DMS 273 treated with DMSO at 0.1 percent for 48 hours (cell line): ENCODE results near the gene RBM19.

ENCODE experiments used
- DNase-seq: peaks from one replicate; lab custom pipeline; 2025; lab: John Stamatoyannopoulos, UW

RBM19 gene

GRCh38 chr12:113988064-113988451 is 21.9 kb upstream of the RBM19 start:
- no peak for DNase-seq

- DNase-seq, result no peak
Measured at GRCh38 chr12:113987261-113988063, 21.3 kb upstream of the RBM19 start.

- no peak for DNase-seq
Measured at GRCh38 chr12:113984464-113984863, 18.3 kb upstream of the RBM19 start.

DNA sequence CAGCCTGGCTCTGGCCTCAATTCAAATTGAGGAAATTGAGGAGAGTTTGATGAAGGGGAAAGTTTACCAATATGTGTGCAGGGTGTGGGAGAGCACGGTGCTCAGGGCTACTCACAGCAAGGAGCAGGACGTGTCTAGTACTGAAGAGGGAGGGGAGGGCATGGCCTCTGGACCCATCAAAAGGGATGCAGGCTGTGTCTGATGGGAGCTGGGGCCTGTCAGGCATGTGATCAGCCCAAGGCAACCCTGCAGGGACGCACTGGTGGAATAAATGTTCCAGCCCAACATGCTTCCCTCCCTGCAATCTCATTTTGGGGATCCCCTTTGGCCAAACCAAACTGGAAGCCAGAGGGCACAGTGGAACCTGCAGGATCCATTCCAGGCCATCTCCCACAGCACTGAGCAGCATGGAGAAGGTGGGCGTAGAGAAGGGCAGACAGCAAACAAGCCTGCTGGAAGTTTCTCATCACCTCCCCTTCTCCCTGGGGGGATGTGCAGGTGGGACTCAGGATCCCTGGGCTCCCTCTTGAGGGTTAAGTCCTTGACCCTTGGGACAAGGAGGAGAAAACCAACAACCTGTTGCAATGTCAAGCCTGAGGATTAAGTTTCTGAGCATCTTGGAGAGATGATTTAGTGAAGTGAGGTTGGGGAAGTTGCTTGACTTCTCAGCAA is 17.8 kb upstream of the RBM19 start:
- DNase-seq, result no peak

GRCh38 chr12:113983265-113983664 is 17.1 kb upstream of the RBM19 start:
- no peak for DNase-seq

DNA sequence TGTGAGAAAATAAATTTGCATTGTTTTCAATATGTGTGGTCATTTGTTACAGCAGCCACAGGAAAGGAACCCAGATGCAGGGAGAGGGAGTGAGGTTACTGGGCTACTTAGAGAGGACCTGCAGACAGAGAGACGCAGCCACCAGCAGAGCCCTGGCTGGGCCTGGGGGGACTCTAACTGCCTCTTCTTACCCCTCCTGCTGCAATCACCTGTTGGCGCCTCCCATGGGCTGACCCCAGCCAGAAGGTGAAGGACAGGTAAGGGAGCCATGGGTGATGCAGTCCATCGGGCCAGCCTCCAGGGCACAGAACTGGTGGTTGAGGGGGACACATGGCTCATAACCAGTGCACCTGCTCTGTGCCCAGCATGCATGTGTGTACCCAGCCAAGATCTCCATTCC is 15.8 kb upstream of the RBM19 start:
- DNase-seq, result no peak

- DNase-seq, result peak; percentile 9
Measured at GRCh38 chr12:113980537-113981337, 14.6 kb upstream of the RBM19 start.

GRCh38 chr12:113980054-113980453 is 13.9 kb upstream of the RBM19 start:
- no peak for DNase-seq

DNA sequence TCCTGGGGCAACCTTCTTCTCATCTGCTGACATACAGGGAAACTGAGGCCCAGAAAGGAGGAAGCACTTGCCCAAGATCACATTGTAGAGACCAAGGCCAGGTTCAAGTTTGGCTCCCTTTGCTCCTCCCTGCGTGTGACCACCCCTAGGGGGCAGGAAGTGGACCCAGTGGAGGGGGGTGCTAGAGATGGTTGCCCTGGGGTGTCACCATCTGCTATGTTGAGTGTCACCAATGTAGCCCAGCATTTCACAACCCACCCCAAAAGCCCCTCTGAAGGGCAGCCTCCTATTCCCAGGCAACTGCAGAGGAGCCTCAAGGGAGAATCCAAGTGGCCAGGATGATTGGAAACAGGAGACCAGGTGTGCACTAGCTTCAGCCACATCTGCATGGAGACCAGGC is 12.0 kb upstream of the RBM19 start:
- DNase-seq, result no peak

DNA sequence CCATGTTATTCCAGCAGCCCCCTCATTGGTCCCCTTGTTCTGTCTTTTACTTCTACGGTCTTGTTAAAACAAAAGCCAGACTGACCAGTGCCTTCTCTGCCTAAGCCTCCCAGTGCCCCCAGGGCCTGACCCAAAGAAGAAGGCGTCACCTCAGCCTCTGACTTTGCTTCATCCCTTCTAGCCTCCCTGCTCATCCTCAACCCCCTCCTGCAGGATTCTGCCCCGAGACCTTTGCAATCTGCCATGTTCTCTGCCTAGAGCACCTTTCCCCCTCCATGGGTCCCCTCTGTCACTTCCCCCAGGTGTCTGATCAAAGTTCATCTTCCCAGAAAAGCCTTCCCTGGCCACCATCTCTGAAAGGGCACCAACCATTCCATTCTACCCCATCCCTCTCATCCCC is 7.9 kb upstream of the RBM19 start:
- DNase-seq, result no peak

GRCh38 chr12:113973109-113973904 is 7.2 kb upstream of the RBM19 start:
- DNase-seq, result no peak

DNA sequence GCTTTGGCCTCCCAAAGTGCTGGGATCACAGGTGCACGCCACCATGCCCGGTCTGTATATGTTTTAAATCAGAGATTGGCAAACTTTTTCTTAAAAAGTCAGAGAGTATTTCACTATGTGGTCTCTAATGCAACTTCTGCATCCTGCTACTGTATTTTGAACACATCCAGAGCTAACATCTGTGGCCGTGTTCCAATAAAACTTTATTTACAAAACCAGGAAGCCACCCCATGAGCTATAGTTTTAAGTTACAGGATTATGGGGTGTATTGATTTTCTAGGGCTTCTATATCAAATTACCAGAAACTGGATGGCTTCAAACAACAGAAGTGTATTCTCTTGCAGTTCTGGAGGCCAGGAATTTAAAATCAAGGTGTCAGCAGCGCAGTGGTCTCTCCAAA is 5.3 kb upstream of the RBM19 start:
- no peak for DNase-seq

GRCh38 chr12:113970211-113970610 is 4.1 kb upstream of the RBM19 start:
- DNase-seq, result no peak

GRCh38 chr12:113967368-113967767 is 1.2 kb upstream of the RBM19 start:
- DNase-seq, result no peak

DNA sequence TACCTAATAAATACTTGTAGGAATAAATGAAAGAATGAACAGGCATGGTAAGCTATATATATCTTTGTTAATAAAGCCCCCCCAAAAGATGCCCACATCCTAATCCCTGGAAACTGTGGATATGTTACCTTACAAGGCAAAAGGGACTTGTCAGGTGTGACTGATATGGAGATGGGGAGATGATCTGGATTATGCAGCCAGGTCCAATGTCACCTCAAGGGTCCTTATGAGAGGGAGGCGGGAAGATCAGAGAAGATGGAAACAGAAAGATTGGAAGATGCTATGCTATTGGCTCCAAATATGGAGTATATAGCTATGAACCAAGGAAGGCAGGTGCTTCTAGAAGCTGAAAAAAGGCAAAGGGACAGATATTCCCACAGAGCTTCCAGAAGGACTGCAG is 3.4 kb downstream of the RBM19 start:
- no peak for DNase-seq

GRCh38 chr12:113961921-113962710 is 4.0 kb downstream of the RBM19 start:
- no peak for DNase-seq

DNA sequence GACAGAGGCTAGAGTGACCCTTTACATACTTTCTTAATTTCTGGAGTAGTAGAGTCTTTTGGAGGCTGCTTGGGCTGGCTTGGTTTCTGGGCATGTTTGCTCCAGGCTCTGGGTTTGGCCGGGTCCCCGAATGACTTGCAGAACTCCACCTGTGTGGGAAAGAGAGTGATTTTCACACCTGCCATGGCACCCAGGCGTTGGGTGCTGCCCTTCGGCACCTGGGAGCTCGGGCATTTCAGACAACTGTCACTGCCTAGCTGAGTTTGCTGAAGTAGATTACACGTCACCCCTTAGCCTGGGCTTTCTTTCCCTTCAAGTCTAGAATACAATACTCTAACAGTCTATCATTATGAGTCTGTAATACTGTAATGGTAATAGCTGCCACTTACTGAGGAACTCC is 6.1 kb downstream of the RBM19 start:
- no peak for DNase-seq

GRCh38 chr12:113959096-113959495 is 7.0 kb downstream of the RBM19 start:
- no peak for DNase-seq

GRCh38 chr12:113958108-113958507 is 8.0 kb downstream of the RBM19 start:
- DNase-seq, result no peak

DNA sequence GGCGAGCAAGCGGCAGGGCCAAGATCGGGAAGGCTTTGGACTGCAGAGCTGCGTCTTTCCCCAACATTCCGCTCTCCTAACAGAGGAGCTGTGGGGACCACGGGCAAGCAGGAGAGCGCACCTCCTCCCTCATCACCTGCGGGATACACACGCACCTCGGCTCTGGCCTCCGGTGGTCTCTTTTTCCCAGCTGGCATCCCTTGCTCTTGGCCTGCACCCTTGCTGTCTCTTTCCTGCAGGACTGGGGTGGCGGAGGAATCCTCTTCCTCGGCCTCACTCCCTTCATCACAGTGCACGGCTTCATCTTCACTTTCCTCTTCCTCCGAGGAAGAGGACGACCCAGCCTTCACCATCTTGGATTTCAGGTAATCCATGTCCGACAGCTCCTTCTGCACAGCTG is 8.5 kb downstream of the RBM19 start:
- no peak for DNase-seq
